GM12878 (cell line): ENCODE data around the gene B4GALT7. TPM values are rescaled to one million over a fixed set of nuclear protein-coding genes. Genes with fewer than 3 reads are reported as not detected.

ENCODE experiments used
- ATAC-seq: fragments of 200-7000 bp; cut with Tn5 transposase; 3 replicates; pipeline ENCODE4 v1.9.1; 2020; ENCODE audit warnings: mild to moderate bottlenecking, moderate library complexity
- BruUV-seq: library from RNA; stranded (reverse); fragments of 400-500 nt; replicated peaks from 2 replicates; lab custom pipeline; 2021; lab: Mats Ljungman, UMichigan
- CTCF ChIA-PET: fragments of 300-600 bp; sonication (Branson Sonifier 250); formaldehyde crosslinking; extraction: SDS; loops from one replicate; lab custom pipeline; 2021; ENCODE audit warnings: inconsistent platforms; lab: Yijun Ruan, JAX
- POLR2A ChIA-PET: fragments of 350-600 bp; formaldehyde crosslinking; extraction: SDS; loops from one replicate; lab custom pipeline; 2021; ENCODE audit warnings: inconsistent platforms; lab: Charles Lee
- RAD21 ChIA-PET: fragments of 300-600 bp; sonication (Branson Sonifier 250); formaldehyde crosslinking; loops from one replicate; lab custom pipeline; 2023; ENCODE audit warnings: antibody characterized with exemption; ENCODE audit not compliant: unreplicated experiment; lab: Charles Lee
- SMC1A ChIA-PET: fragments of 300-600 bp; sonication (Branson Sonifier 250); formaldehyde crosslinking; loops from one replicate; lab custom pipeline; 2023; ENCODE audit not compliant: unreplicated experiment, uncharacterized antibody; lab: Charles Lee
- DNase-seq: peaks from one replicate; pipeline ENCODE4 v3.0.0-alpha.2; 2011; ENCODE audit warnings: low read depth, low spot score
- FAIRE-seq: peaks from 3 replicates; lab custom pipeline; 2011; peaks lifted over from hg19 to GRCh38; lab: Jason Lieb, UNC
- H2AFZ ChIP-seq: 2 replicates; pipeline ENCODE4 v1.6.0; 2011; ENCODE audit warnings: low read depth, low read length, control low read depth; ENCODE audit not compliant: control insufficient read depth
- H3K27ac ChIP-seq: 2 replicates; pipeline ENCODE4 v1.5.1; 2011; ENCODE audit warnings: control low read depth; ENCODE audit not compliant: control insufficient read depth, insufficient read depth
- H3K27me3 ChIP-seq, 2 experiments: replicated peaks in 1 of 2; 2 replicates each; pipeline versions ENCODE4 v1.6.0 to v1.6.1; 2011; ENCODE audit warnings: low read length in 1 of 2; ENCODE audit not compliant: control insufficient read depth in 2 of 2, insufficient read depth in 2 of 2
- H3K36me3 ChIP-seq, 2 experiments: 2 replicates each; pipeline ENCODE4 v1.5.1; 2011; ENCODE audit warnings: low read length in 1 of 2; ENCODE audit not compliant: control insufficient read depth in 2 of 2, insufficient read depth in 2 of 2
- H3K4me1 ChIP-seq: 2 replicates; pipeline ENCODE4 v1.6.1; 2011; ENCODE audit warnings: mild to moderate bottlenecking, low read length, moderate library complexity, mixed read lengths; ENCODE audit not compliant: control insufficient read depth, insufficient read depth
- H3K4me2 ChIP-seq: 2 replicates; pipeline ENCODE4 v1.6.0; 2011; ENCODE audit warnings: control low read depth; ENCODE audit not compliant: control insufficient read depth, insufficient read depth
- H3K4me3 ChIP-seq: fragments of 200-600 bp; sonication (generic); 2 replicates; pipeline ENCODE4 v1.5.1; 2016
- H3K79me2 ChIP-seq: 2 replicates; pipeline ENCODE4 v1.6.0; 2011; ENCODE audit warnings: low read length; ENCODE audit not compliant: control insufficient read depth, insufficient read depth
- H3K9ac ChIP-seq: 2 replicates; pipeline ENCODE4 v1.8.0; 2011; ENCODE audit warnings: low read length, control low read depth, mixed read lengths; ENCODE audit not compliant: control insufficient read depth, insufficient read depth
- H3K9me3 ChIP-seq: replicated peaks from 3 replicates; pipeline ENCODE4 v1.5.1; 2011; ENCODE audit warnings: mild to moderate bottlenecking, low read length; ENCODE audit not compliant: control insufficient read depth, insufficient read depth
- H4K20me1 ChIP-seq: 2 replicates; pipeline ENCODE4 v1.6.0; 2011; ENCODE audit not compliant: control insufficient read depth, insufficient read depth
- CBFB ChIP-seq: IDR thresholded peaks from 2 replicates; pipeline ENCODE4 v1.6.1; 2016; ENCODE audit warnings: antibody characterized with exemption, low read depth
- CHD2 ChIP-seq: IDR thresholded peaks from 2 replicates; pipeline ENCODE4 v1.6.1; 2011; ENCODE audit warnings: low read depth, low read length, improper control_type of control experiment, borderline replicate concordance
- CTCF ChIP-seq, 3 experiments: IDR thresholded peaks in 2 of 3; conservative IDR thresholded peaks in 1 of 3; 2 replicates each; pipeline ENCODE4 v1.5.1; 2011; ENCODE audit warnings: low read depth in 3 of 3, low read length in 3 of 3, mild to moderate bottlenecking in 3 of 3, control low read depth in 2 of 3, moderate library complexity in 2 of 3, inconsistent platforms in 1 of 3, mixed read lengths in 1 of 3; ENCODE audit not compliant: control insufficient read depth in 2 of 3, insufficient read depth in 1 of 3; ENCODE audit errors: extremely low read depth in 1 of 3
- EGR1 ChIP-seq, 2 experiments: IDR thresholded peaks; 1 replicate in 1 of 2; 2 replicates in 1 of 2; pipeline ENCODE4 v1.6.1; 2011 to 2012; ENCODE audit warnings: low read depth in 2 of 2, low read length in 2 of 2, borderline replicate concordance in 1 of 2, mild to moderate bottlenecking in 1 of 2, moderate library complexity in 1 of 2
- GABPA ChIP-seq: IDR thresholded peaks from 2 replicates; pipeline ENCODE4 v1.6.1; 2014; ENCODE audit warnings: antibody characterized with exemption, low read depth, mild to moderate bottlenecking, inconsistent platforms
- MXI1 ChIP-seq: fragments of 150-350 bp; IDR thresholded peaks from 2 replicates; pipeline ENCODE4 v1.6.1; 2011; ENCODE audit warnings: low read depth, mild to moderate bottlenecking, inconsistent platforms, low read length, improper control_type of control experiment
- NR2C1 ChIP-seq: fragments of 450-650 bp; IDR thresholded peaks from 2 replicates; pipeline ENCODE4 v1.6.1; 2017; ENCODE audit warnings: antibody characterized with exemption, mild to moderate bottlenecking, moderate library complexity
- RFX5 ChIP-seq: IDR thresholded peaks from 2 replicates; pipeline ENCODE4 v1.6.1; 2011; ENCODE audit warnings: low read depth, low read length, improper control_type of control experiment
- SKIL ChIP-seq: fragments of 450-650 bp; IDR thresholded peaks from 2 replicates; pipeline ENCODE4 v1.6.1; 2017; ENCODE audit warnings: mild to moderate bottlenecking, low read depth, inconsistent platforms; ENCODE audit not compliant: poor library complexity, severe bottlenecking
- SMARCA5 ChIP-seq: fragments of 450-650 bp; IDR thresholded peaks from 2 replicates; pipeline ENCODE4 v1.6.1; 2017; ENCODE audit warnings: mild to moderate bottlenecking
- ZBTB4 ChIP-seq: fragments of 450-650 bp; formaldehyde crosslinking; IDR thresholded peaks from 2 replicates; pipeline ENCODE4 v1.4.0; 2022; ENCODE audit warnings: mild to moderate bottlenecking, moderate library complexity
- ZNF687 ChIP-seq: fragments of 450-650 bp; IDR thresholded peaks from 2 replicates; pipeline ENCODE4 v1.6.1; 2017; ENCODE audit warnings: mild to moderate bottlenecking, moderate library complexity
- WGBS: methylation state at CpG from one replicate; pipeline ENCODE4 v1.1.6; 2016; ENCODE audit warnings: low lambda C conversion rate; ENCODE audit not compliant: insufficient replicate concordance, insufficient coverage; ENCODE audit errors: missing lambda C conversion rate; 5-methylcytosine and 5-hydroxymethylcytosine counted together
- in situ Hi-C: fragments of 300-500 bp; cut with MboI; formaldehyde crosslinking; loops from 9 replicates; pipeline ENCODE4 v1.14.3; 2018; ENCODE audit warnings: mixed read lengths
- intact Hi-C: fragments of 100-400 bp; cut with micrococcal nuclease; formaldehyde crosslinking; loops from one replicate; pipeline ENCODE4 v1.14.2; 2022; ENCODE audit not compliant: unreplicated experiment
- polyA plus RNA-seq, 11 experiments: library from polyadenylated mRNA; depleted of rRNA in 4 of 11; unstranded in 6 of 11; stranded (reverse) in 5 of 11; fragments of >200 nt; fragmentation: Nextera tagmentation in 4 of 11; fragmentation: Illumina TruSeq in 1 of 11; extraction: Ambion mirVana in 4 of 11; extraction: Trizol in 1 of 11; gene quantifications; 1 replicate in 1 of 11; 2 replicates in 10 of 11; pipeline versions ENCODE4 v1.2.1 to v1.2.3, GENCODE V29; 2011 to 2016; ENCODE audit warnings: inconsistent platforms in 2 of 11, missing spikeins in 2 of 11, low read depth in 1 of 11
- total RNA-seq, 4 experiments: library from RNA; depleted of rRNA in 3 of 4; stranded (reverse); fragments of >200 nt in 3 of 4; fragmentation: Illumina TruSeq in 1 of 4; extraction: Trizol in 1 of 4; gene quantifications; 2 replicates each; pipeline versions ENCODE4 v1.2.1 to v1.2.3, GENCODE V29; 2013 to 2021

Gene B4GALT7
- total and polyA plus RNA-seq, 10 of the 15 experiments (the other 5 are each of a cell fraction or from before 2014, with no cell fraction given) = 0.34 to 27.3 (median 16.4) TPM

- 45% methylated on average over 6 of the region's 13 CpGs for WGBS
- Histone ChIP-seq H3K9me3 (no peaks in the 10 kb centered on the region), H4K20me1 (no peaks in the 10 kb centered on the region), H3K4me1 (peaks cover 8% of the 10 kb centered on the region), H3K4me2 (peak overlapping the region; percentile 76), H2AFZ (no peak overlapping the region), H3K79me2 (peaks cover 21% of the 10 kb centered on the region), H3K36me3 (peaks cover 14 to 30% of the 10 kb centered on the region in 2 experiments; a peak in 3 of 4 replicates), H3K27ac (peak overlapping the region; percentile 85), H3K27me3 (no peaks in the 10 kb centered on the region), H3K9ac (peak overlapping the region; percentile 82), H3K4me3 (peak overlapping the region; percentile 88)
- no TSS peak for BruUV-seq
- ATAC-seq (no peak), FAIRE-seq (no peak), DNase-seq (no peak)
- ChIA-PET SMC1A (no interaction called here), POLR2A (interaction anchor here (0.6 to 1.4 kb wide), 13 partner anchors 8 to 925 kb away, joined by 3 to 10 read pairs (median 4); partner anchors contain the start of genes DDX41, DOK3 and PDLIM7), RAD21 (interaction anchor here (1.1 to 1.4 kb wide), 4 partner anchors 44 to 91 kb away, joined by 3 to 5 read pairs (median 4); no protein-coding TSS in a partner anchor), CTCF (interaction anchor here (0.8 to 1.7 kb wide), 3 partner anchors 8 to 204 kb away, joined by 4 read pairs; partner anchors contain the start of gene DOK3)
- in situ Hi-C loops (no loop called here), intact Hi-C loops (loop anchor here (2.0 to 10.0 kb wide), 3 partner anchors 76 to 288 kb away; partner anchors contain the start of genes DDX41, PRELID1 and RAB24)
- TF ChIP-seq SKIL (no peak), ZBTB4 (CRISPR knock-in tag) (no peak), CTCF (IDR thresholded peaks at IDR 0.05 in 2 of 3, conservative IDR thresholded peaks at IDR 0.05 in 1 of 3; ENCODE audit: control insufficient read depth in 2 of 3, extremely low read depth in 1 of 3, insufficient read depth in 1 of 3, low read depth in 3 of 3, low read length in 3 of 3) (no peak), MXI1 (no peak), EGR1 (IDR thresholded peaks at IDR 0.05; ENCODE audit: borderline replicate concordance in 1 of 2, low read depth in 2 of 2, low read length in 2 of 2) (no peak), ZNF687 (no peak), SMARCA5 (no peak), CHD2 (no peak), GABPA (no peak), RFX5 (no peak), CBFB (no peak), NR2C1 (no peak)
These were observed 7.0 kb upstream of the B4GALT7 start for GRCh38 chr5:177592905-177593304.
